ENCODE results near the gene MAD2L1.

Gene MAD2L1

GRCh38 chr4:120055162-120055561 lies 11.5 kb downstream of the MAD2L1 start:
- Histone ChIP-seq H3K4me1 (no peaks in the 10 kb centered on the region), H3K9me3 (no peaks in the 10 kb centered on the region), H3K36me3 (peaks cover 30% of the 10 kb centered on the region), H3K27me3 (no peaks in the 10 kb centered on the region), H3K4me3 (ENCODE audit: low read depth, low read length) (no peak overlapping the region)
- TF ChIP-seq, protein P1, sequence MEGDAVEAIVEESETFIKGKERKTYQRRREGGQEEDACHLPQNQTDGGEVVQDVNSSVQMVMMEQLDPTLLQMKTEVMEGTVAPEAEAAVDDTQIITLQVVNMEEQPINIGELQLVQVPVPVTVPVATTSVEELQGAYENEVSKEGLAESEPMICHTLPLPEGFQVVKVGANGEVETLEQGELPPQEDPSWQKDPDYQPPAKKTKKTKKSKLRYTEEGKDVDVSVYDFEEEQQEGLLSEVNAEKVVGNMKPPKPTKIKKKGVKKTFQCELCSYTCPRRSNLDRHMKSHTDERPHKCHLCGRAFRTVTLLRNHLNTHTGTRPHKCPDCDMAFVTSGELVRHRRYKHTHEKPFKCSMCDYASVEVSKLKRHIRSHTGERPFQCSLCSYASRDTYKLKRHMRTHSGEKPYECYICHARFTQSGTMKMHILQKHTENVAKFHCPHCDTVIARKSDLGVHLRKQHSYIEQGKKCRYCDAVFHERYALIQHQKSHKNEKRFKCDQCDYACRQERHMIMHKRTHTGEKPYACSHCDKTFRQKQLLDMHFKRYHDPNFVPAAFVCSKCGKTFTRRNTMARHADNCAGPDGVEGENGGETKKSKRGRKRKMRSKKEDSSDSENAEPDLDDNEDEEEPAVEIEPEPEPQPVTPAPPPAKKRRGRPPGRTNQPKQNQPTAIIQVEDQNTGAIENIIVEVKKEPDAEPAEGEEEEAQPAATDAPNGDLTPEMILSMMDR (IDR thresholded peaks at IDR 0.05; ENCODE audit: low read depth, low read length), result no peak
- no peak for DNase-seq

DNA sequence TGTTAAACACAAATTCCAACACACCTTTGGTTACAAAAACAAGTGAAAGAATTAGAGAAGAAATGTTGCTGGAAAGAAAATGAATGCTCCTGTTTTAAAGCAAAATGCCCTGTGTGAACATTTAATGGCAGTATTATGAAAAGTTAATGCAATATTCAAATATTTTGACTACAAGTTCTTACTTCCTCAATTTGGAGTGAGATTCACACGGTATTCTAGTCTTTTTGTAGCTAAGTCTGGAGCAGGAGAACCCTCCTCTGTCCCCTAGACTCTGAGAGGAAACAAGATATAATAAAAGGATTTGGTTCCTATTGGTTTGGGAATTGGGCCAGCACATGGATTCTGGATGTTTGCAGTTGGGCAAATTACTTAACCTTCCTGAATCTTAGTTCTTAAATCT lies 12.7 kb downstream of the MAD2L1 start:
- TF ChIP-seq, protein P1 (IDR thresholded peaks at IDR 0.05; ENCODE audit: low read depth, low read length), result no peak
- Histone ChIP-seq H3K4me1 (no peaks in the 10 kb centered on the region), H3K27me3 (no peaks in the 10 kb centered on the region), H3K4me3 (ENCODE audit: low read depth, low read length) (no peak overlapping the region), H3K36me3 (peaks cover 20% of the 10 kb centered on the region), H3K9me3 (no peaks in the 10 kb centered on the region)
- no peak for DNase-seq

DNA sequence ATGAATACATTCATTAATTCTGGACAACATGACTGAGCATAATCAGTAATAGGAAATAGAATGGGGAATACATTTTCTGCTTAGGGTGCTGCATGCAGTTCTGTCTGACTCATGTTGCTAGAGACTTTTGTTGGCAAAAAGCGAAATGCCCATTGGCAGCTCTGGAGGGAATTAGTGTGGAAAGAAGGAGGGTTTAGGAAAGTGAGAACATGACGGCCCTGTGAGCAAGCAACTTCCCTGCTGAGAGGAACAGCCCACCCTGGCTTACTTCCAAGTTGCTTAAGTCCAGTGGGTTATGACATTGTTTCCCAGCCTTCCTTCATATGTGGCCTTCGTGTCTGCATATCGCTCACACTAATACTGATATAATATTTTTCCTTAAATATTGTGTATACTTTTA lies 13.8 kb downstream of the MAD2L1 start:
- no peaks in the 10 kb centered on the region for H3K27me3 ChIP-seq

DNA sequence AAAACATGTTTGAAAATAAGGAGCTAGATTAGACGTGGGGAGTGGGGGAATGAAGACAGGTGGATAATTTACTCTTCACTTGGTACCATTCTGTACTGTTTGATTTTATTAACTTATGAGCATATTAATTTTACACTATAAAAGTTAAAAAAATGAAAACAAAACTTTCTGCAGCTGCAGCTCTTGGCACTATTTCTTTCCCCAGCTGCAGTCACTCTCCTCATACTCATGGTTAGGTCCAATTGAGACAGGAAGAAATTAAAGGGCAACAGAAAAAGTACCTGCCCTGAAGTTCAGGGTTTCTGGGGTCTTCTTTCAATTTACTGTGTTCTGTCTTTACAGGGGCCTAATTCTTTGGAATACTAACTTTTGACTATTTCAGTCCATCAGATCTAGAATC lies 15.4 kb downstream of the MAD2L1 start:
- Histone ChIP-seq H3K9me3 (no peaks in the 10 kb centered on the region), H3K36me3 (peaks cover 10% of the 10 kb centered on the region), H3K4me1 (no peaks in the 10 kb centered on the region), H3K27me3 (no peaks in the 10 kb centered on the region), H3K4me3 (ENCODE audit: low read depth, low read length) (no peak overlapping the region)
- no peak for DNase-seq
- TF ChIP-seq, protein P1 (IDR thresholded peaks at IDR 0.05; ENCODE audit: low read depth, low read length), result no peak

More for the DNA sequence above, 13.8 kb downstream of the MAD2L1 start:
- Histone ChIP-seq H3K36me3 (peaks cover 10% of the 10 kb centered on the region), H3K9me3 (no peaks in the 10 kb centered on the region), H3K4me1 (no peaks in the 10 kb centered on the region), H3K4me3 (ENCODE audit: low read depth, low read length) (no peak overlapping the region)
- DNase-seq, result no peak
- TF ChIP-seq, protein P1 (IDR thresholded peaks at IDR 0.05; ENCODE audit: low read depth, low read length), result no peak

DNA sequence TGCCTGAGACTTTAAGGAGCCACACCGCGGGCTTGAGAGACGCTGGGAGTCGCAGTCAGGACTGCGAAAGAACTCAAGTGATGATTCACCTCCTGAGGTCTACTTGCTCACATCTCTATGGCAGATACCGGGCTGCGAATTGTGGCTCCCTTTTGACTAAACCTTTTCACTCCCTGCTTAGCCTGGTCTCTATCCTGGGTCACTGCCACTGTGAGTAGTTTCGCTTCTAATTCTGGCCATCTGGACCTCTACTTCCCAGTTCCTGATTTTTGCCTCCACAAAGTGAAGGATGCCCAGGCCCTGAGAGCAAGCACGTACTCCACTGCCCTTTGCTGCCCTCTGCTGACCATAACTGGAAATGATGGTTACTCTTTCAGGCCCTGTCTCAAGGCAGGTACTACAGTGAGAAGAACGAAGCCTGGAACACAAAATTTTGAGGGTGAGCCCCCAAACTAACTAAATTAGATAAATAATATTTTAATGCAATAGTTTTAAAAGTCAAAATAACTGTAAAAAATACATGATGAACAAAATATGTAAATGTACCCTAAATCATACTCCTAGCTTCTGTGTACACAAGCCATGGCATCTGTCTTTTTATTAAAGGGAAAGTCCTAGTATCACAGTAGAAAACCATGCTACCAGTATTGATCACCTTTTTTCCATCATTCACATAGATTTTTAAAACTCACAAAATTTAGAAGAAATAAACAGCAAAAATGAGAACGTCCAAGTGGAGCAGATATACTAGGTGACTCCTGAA lies 16.7 kb downstream of the MAD2L1 start:
- no peaks in the 10 kb centered on the region for H3K27me3 ChIP-seq
- H3K36me3 ChIP-seq, result peaks cover 4% of the 10 kb centered on the region
- TF ChIP-seq, protein P1 (IDR thresholded peaks at IDR 0.05; ENCODE audit: low read depth, low read length), result peak; percentile 93
- no peak overlapping the region for H3K4me3 ChIP-seq (ENCODE audit: low read depth, low read length)
- H3K4me1 ChIP-seq, result no peaks in the 10 kb centered on the region
- DNase-seq, result peak; percentile 76
- H3K9me3 ChIP-seq, result no peaks in the 10 kb centered on the region

DNA sequence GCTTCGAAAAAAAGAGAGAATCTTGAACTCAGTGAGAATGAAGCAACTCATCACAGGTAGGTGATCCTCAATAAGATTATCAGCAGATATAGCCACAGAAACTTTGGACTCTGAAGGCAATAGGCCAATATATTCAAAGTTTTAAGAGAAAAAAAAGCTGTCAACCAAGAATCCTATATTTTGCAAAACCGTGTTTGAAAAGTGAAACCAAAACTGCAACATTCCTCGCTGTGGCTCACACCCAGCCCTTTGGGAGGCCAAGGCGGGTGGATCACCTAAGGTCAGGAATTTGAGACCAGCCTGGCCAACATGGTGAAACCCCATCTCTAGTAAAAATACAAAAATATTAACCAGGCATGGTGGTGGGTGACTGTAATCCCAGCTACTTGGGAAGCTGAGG lies 22.8 kb downstream of the MAD2L1 start:
- no peaks in the 10 kb centered on the region for H3K9me3 ChIP-seq
- H3K4me1 ChIP-seq, result no peaks in the 10 kb centered on the region
- TF ChIP-seq, protein P1 (IDR thresholded peaks at IDR 0.05; ENCODE audit: low read depth, low read length), result no peak
- no peaks in the 10 kb centered on the region for H3K27me3 ChIP-seq
- no peaks in the 10 kb centered on the region for H3K36me3 ChIP-seq
- no peak for DNase-seq
- no peak overlapping the region for H3K4me3 ChIP-seq (ENCODE audit: low read depth, low read length)

All from BE2C (cell line).